IMR-90 (cell line): Measurements from ENCODE around the gene PLAAT4. TPM values are rescaled to one million over a fixed set of nuclear protein-coding genes. Genes with fewer than 3 reads are reported as not detected.

Experiments
- ATAC-seq: fragments of 200-7000 bp; cut with Tn5 transposase; 2 replicates; pipeline ENCODE4 v1.9.1; 2020; ENCODE audit warnings: low read depth, mild to moderate bottlenecking, moderate library complexity
- BruUV-seq: library from RNA; stranded (reverse); fragments of 400-500 nt; replicated peaks from 2 replicates; lab custom pipeline; 2021; lab: Mats Ljungman, UMichigan
- CTCF ChIA-PET: fragments of 300-600 bp; formaldehyde crosslinking; extraction: SDS; loops from one replicate; lab custom pipeline; 2021; ENCODE audit warnings: antibody characterized with exemption; lab: Yijun Ruan, JAX
- POLR2A ChIA-PET: fragments of 300-600 bp; sonication (Branson Sonifier 250); formaldehyde crosslinking; loops from one replicate; lab custom pipeline; 2022; ENCODE audit warnings: antibody characterized with exemption; ENCODE audit not compliant: unreplicated experiment; lab: Charles Lee
- DNase-seq: peaks from one replicate; pipeline ENCODE4 v3.0.0; 2013
- H2AFZ ChIP-seq: replicated peaks from 2 replicates; pipeline ENCODE3; 2013; ENCODE audit warnings: low read length, mild to moderate bottlenecking; ENCODE audit not compliant: poor library complexity
- H2AK5ac ChIP-seq: 2 replicates; pipeline ENCODE4 v1.6.1; 2013; ENCODE audit warnings: low read depth, low read length, inconsistent platforms
- H2AK9ac ChIP-seq: replicated peaks from 2 replicates; pipeline ENCODE3; 2013; ENCODE audit warnings: mild to moderate bottlenecking, low read depth, low read length, moderate library complexity; ENCODE audit not compliant: poor library complexity
- H2BK120ac ChIP-seq: 2 replicates; pipeline ENCODE4 v1.6.1; 2013; ENCODE audit warnings: low read depth, low read length, inconsistent platforms
- H2BK15ac ChIP-seq: 3 replicates; pipeline ENCODE4 v1.6.1; 2013; ENCODE audit warnings: low read depth, low read length, inconsistent platforms
- H2BK20ac ChIP-seq: 2 replicates; pipeline ENCODE4 v1.6.1; 2013; ENCODE audit warnings: low read depth, mild to moderate bottlenecking, inconsistent platforms, low read length, moderate library complexity
- H2BK5ac ChIP-seq: 2 replicates; pipeline ENCODE4 v1.6.1; 2013; ENCODE audit warnings: mild to moderate bottlenecking, low read depth, low read length, inconsistent platforms; ENCODE audit not compliant: poor library complexity, severe bottlenecking
- H3K14ac ChIP-seq: replicated peaks from 2 replicates; pipeline ENCODE4 v1.6.1; 2013; ENCODE audit warnings: low read depth, low read length, inconsistent platforms
- H3K18ac ChIP-seq: 2 replicates; pipeline ENCODE4 v1.6.1; 2013; ENCODE audit warnings: low read depth, low read length, control low read depth
- H3K23ac ChIP-seq: 2 replicates; pipeline ENCODE4 v1.6.1; 2013; ENCODE audit warnings: low read depth, low read length, inconsistent platforms
- H3K27ac ChIP-seq: 2 replicates; pipeline ENCODE4 v1.5.1; 2013; ENCODE audit warnings: mild to moderate bottlenecking, control low read depth, low read length; ENCODE audit not compliant: insufficient read depth
- H3K27me3 ChIP-seq: 2 replicates; pipeline ENCODE4 v1.6.1; 2013; ENCODE audit warnings: low read length; ENCODE audit not compliant: control insufficient read depth, insufficient read depth
- H3K36me3 ChIP-seq: 2 replicates; pipeline ENCODE4 v1.6.1; 2013; ENCODE audit warnings: low read length, mixed read lengths; ENCODE audit not compliant: control insufficient read depth, insufficient read depth
- H3K4ac ChIP-seq: 2 replicates; pipeline ENCODE4 v1.6.1; 2013; ENCODE audit warnings: low read depth, low read length, inconsistent platforms
- H3K4me1 ChIP-seq: 2 replicates; pipeline ENCODE4 v1.6.1; 2013; ENCODE audit warnings: low read length, mixed read lengths; ENCODE audit not compliant: control insufficient read depth, insufficient read depth
- H3K4me2 ChIP-seq: 2 replicates; pipeline ENCODE4 v1.6.1; 2013; ENCODE audit warnings: low read depth, mild to moderate bottlenecking, control low read depth, low read length, moderate library complexity
- H3K4me3 ChIP-seq: 2 replicates; pipeline ENCODE4 v1.5.1; 2013; ENCODE audit warnings: low read depth, mild to moderate bottlenecking, control low read depth, low read length, moderate library complexity; ENCODE audit not compliant: insufficient read depth
- H3K56ac ChIP-seq: 2 replicates; pipeline ENCODE4 v1.6.1; 2013; ENCODE audit warnings: low read length, inconsistent platforms; ENCODE audit not compliant: insufficient read depth; ENCODE audit errors: extremely low read depth
- H3K79me1 ChIP-seq, 2 experiments: 2 replicates each; pipeline ENCODE4 v1.6.1; 2013; ENCODE audit warnings: low read length in 2 of 2, inconsistent platforms in 1 of 2, low read depth in 1 of 2
- H3K9ac ChIP-seq: 2 replicates; pipeline ENCODE4 v1.6.1; 2013; ENCODE audit warnings: low read depth, low read length, control low read depth
- H3K9me1 ChIP-seq: 2 replicates; pipeline ENCODE4 v1.6.1; 2013; ENCODE audit warnings: low read length, inconsistent platforms; ENCODE audit not compliant: insufficient read depth
- H3K9me3 ChIP-seq: 2 replicates; pipeline ENCODE4 v1.6.1; 2013; ENCODE audit warnings: low read length; ENCODE audit not compliant: control insufficient read depth, insufficient read depth
- H4K20me1 ChIP-seq: 2 replicates; pipeline ENCODE4 v1.6.1; 2013; ENCODE audit warnings: low read length, inconsistent platforms; ENCODE audit not compliant: insufficient read depth
- H4K5ac ChIP-seq: 2 replicates; pipeline ENCODE4 v1.6.1; 2013; ENCODE audit warnings: mild to moderate bottlenecking, low read depth, low read length, control low read depth
- H4K8ac ChIP-seq, 2 experiments: 2 replicates each; pipeline ENCODE4 v1.6.1; 2013; ENCODE audit warnings: low read depth in 2 of 2, low read length in 2 of 2, control low read depth in 1 of 2, inconsistent platforms in 1 of 2
- H4K91ac ChIP-seq: 2 replicates; pipeline ENCODE4 v1.6.1; 2013; ENCODE audit warnings: low read depth, low read length, inconsistent platforms; ENCODE audit not compliant: insufficient read depth
- ELK1 ChIP-seq: fragments of 150-350 bp; IDR thresholded peaks from 2 replicates; pipeline ENCODE4 v1.6.1; 2016; ENCODE audit warnings: low read depth, mild to moderate bottlenecking, low read length, moderate library complexity, borderline replicate concordance
- FOS ChIP-seq: fragments of 150-350 bp; IDR thresholded peaks from 2 replicates; pipeline ENCODE4 v1.6.1; 2016; ENCODE audit warnings: low read depth, low read length
- MAFK ChIP-seq: IDR thresholded peaks from 2 replicates; pipeline ENCODE4 v1.6.1; 2012; ENCODE audit warnings: low read depth, low read length, improper control_type of control experiment
- POLR2A ChIP-seq: IDR thresholded peaks from 2 replicates; pipeline ENCODE4 v1.6.1; 2012; ENCODE audit warnings: mild to moderate bottlenecking, low read depth, low read length
- SMC3 ChIP-seq: fragments of 150-350 bp; IDR thresholded peaks from 2 replicates; pipeline ENCODE4 v1.6.1; 2016; ENCODE audit warnings: low read depth, mild to moderate bottlenecking, antibody characterized with exemption, low read length, moderate library complexity
- WGBS, 2 experiments: methylation state at CpG; one replicate each; pipeline versions ENCODE4 v1.1.5 to v1.1.7; 2013; ENCODE audit warnings: missing lambda C conversion rate in 2 of 2; ENCODE audit not compliant: insufficient read length in 1 of 2; ENCODE audit errors: extremely low coverage in 2 of 2; 5-methylcytosine and 5-hydroxymethylcytosine counted together
- dilution Hi-C: fragments of 300-500 bp; cut with HindIII; formaldehyde crosslinking; loops from one replicate; pipeline ENCODE4 v1.14.3; 2018; ENCODE audit warnings: low sequenced_read_pairs; ENCODE audit not compliant: unreplicated experiment
- in situ Hi-C: fragments of 300-500 bp; cut with MboI; formaldehyde crosslinking; loops from 3 replicates; pipeline ENCODE4 v1.14.3; 2019; ENCODE audit warnings: low sequenced_read_pairs, inconsistent platforms, mixed read lengths
- intact Hi-C: fragments of 100-400 bp; cut with micrococcal nuclease; formaldehyde crosslinking; loops from 2 replicates; pipeline ENCODE4 v1.10.0; 2022
- polyA plus RNA-seq, 3 experiments: library from polyadenylated mRNA; depleted of rRNA; stranded (reverse); fragments of >200 nt; gene quantifications; 2 replicates each; pipeline ENCODE4 v1.2.3, GENCODE V29; 2012; ENCODE audit warnings: low replicate concordance in 1 of 3
- total RNA-seq: library from RNA; depleted of rRNA; stranded (reverse); fragments of >200 nt; gene quantifications from 2 replicates; pipeline ENCODE4 v1.2.3, GENCODE V29; 2012
- TF ChIP-seq, protein P1 (sequence below): fragments of 150-350 bp; IDR thresholded peaks from 2 replicates; pipeline ENCODE4 v1.6.1; 2017; ENCODE audit warnings: mild to moderate bottlenecking, antibody characterized with exemption, low read length, low read depth

The PLAAT4 gene
- total and polyA plus RNA-seq, 2 of the 4 experiments (the other 2 are of a cell fraction), result 0.17 to 0.18 TPM

DNA sequence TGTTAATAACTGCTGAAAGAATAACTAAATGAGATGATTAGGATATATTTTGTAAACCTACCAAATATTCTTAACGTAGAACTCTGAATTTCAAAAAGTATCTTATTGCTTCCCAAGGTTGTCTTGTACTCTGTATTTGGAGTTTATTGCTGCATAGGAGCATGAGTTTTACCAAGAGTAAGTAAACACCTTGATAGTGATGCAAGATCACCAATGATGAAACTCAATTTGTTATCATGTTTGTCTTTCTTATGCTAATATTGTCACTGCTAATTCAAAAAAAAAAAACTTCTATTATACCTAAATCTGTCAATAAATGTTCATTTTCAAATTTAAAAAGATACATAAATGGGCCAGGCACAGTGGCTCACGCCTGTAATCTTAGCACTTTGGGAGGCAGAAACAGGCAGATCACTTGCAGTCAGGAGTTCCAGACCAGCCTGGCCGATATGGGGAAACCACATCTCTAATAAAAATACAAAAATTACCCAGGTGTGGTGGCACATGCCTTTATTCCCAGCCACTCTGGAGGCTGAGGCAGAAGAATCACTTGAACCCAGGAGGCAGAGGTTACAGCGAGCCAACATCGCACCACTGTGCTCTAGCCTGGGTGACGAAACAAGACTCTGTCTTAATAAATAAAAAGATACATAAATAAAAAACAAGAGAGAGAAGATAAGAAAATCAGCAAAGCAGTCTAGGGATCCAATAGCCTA, 50.0 kb downstream of the PLAAT4 start:
- H3K14ac ChIP-seq, result no peak overlapping the region
- no peak overlapping the region for H4K91ac ChIP-seq
- no peak overlapping the region for H3K23ac ChIP-seq
- no peak overlapping the region for H2AK5ac ChIP-seq
- TF ChIP-seq, protein P1, sequence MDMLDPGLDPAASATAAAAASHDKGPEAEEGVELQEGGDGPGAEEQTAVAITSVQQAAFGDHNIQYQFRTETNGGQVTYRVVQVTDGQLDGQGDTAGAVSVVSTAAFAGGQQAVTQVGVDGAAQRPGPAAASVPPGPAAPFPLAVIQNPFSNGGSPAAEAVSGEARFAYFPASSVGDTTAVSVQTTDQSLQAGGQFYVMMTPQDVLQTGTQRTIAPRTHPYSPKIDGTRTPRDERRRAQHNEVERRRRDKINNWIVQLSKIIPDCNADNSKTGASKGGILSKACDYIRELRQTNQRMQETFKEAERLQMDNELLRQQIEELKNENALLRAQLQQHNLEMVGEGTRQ, result no peak
- TF ChIP-seq SMC3 (no peak), MAFK (no peak), ELK1 (no peak), FOS (no peak), POLR2A (no peak)
- DNase-seq (no peak), ATAC-seq (no peak)
- no peak overlapping the region for H3K27ac ChIP-seq
- H3K56ac ChIP-seq, result no peak overlapping the region
- no peak overlapping the region for H2BK15ac ChIP-seq
- H3K9me1 ChIP-seq, result no peaks in the 10 kb centered on the region
- H3K4me2 ChIP-seq, result no peak overlapping the region
- H2BK120ac ChIP-seq, result no peak overlapping the region
- no peaks in the 10 kb centered on the region for H3K79me1 ChIP-seq
- H3K9me3 ChIP-seq, result 0 out of 2 replicates have a peak, but pooled peaks cover under 1% of the 10 kb centered on the region
- no TSS peak for BruUV-seq
- no peak overlapping the region for H3K9ac ChIP-seq
- dilution Hi-C loops, result no loop called here
- H2BK5ac ChIP-seq, result no peak overlapping the region
- no peak overlapping the region for H2AK9ac ChIP-seq
- no peak overlapping the region for H4K8ac ChIP-seq
- intact Hi-C loops, result no loop called here
- H3K27me3 ChIP-seq, result no peaks in the 10 kb centered on the region
- H3K18ac ChIP-seq, result no peak overlapping the region
- no peak overlapping the region for H2BK20ac ChIP-seq
- no peak overlapping the region for H3K4me3 ChIP-seq
- H2AFZ ChIP-seq, result no peak overlapping the region
- no peak overlapping the region for H4K5ac ChIP-seq
- no CpG with 5 or more reads among the region's 6 CpGs for WGBS, 2 experiments
- ChIA-PET CTCF (no interaction called here), POLR2A (no interaction called here)
- no peaks in the 10 kb centered on the region for H4K20me1 ChIP-seq
- H3K36me3 ChIP-seq, result no peaks in the 10 kb centered on the region
- H3K4me1 ChIP-seq, result no peaks in the 10 kb centered on the region
- in situ Hi-C loops, result no loop called here
- no peak overlapping the region for H3K4ac ChIP-seq
